ENCODE measurements around the gene NEK7. TPM values are rescaled to one million over a fixed set of nuclear protein-coding genes. Genes with fewer than 3 reads are reported as not detected.
"Not testable (repeated sequence)": the region's sequence is repeated elsewhere in the genome, so short reads cannot be mapped to it uniquely, and the experiment has no call there.

NEK7 gene
- total RNA-seq, 2 experiments from 2014 or later: 56.1 to 57.4 TPM

- Mint-ChIP-seq H3K9me3 (no peaks in the 10 kb centered on the region), H3K4me3 (no peak overlapping the region), H3K36me3 (peaks cover 7% of the 10 kb centered on the region), H3K27ac (no peak overlapping the region), H3K27me3 (no peaks in the 10 kb centered on the region), H3K4me1 (peaks cover 12% of the 10 kb centered on the region)
- DNase-seq: no peak
Measured at GRCh38 chr1:198280080-198280479, 123.3 kb downstream of the NEK7 start.

- Mint-ChIP-seq H3K4me3 (no peak overlapping the region), H3K4me1 (peaks cover 10% of the 10 kb centered on the region), H3K36me3 (peaks cover 13% of the 10 kb centered on the region), H3K27ac (no peak overlapping the region), H3K9me3 (no peaks in the 10 kb centered on the region), H3K27me3 (no peaks in the 10 kb centered on the region)
- no peak for DNase-seq
Measured at GRCh38 chr1:198281911-198282310, 125.1 kb downstream of the NEK7 start.

- peaks cover 10% of the 10 kb centered on the region for H3K4me1 Mint-ChIP-seq
- no peak overlapping the region for H3K27ac Mint-ChIP-seq
- DNase-seq: no peak
- no peaks in the 10 kb centered on the region for H3K27me3 Mint-ChIP-seq
- H3K4me3 Mint-ChIP-seq: no peak overlapping the region
- H3K36me3 Mint-ChIP-seq: peaks cover 13% of the 10 kb centered on the region
- no peaks in the 10 kb centered on the region for H3K9me3 Mint-ChIP-seq
Measured at GRCh38 chr1:198283222-198283621, 126.4 kb downstream of the NEK7 start.

GRCh38 chr1:198287916-198288315 lies 131.1 kb downstream of the NEK7 start:
- Mint-ChIP-seq H3K9me3 (no peaks in the 10 kb centered on the region), H3K4me3 (no peak overlapping the region), H3K27ac (no peak overlapping the region), H3K36me3 (peaks cover 10% of the 10 kb centered on the region), H3K27me3 (no peaks in the 10 kb centered on the region), H3K4me1 (peaks cover 24% of the 10 kb centered on the region)
- no peak for DNase-seq

GRCh38 chr1:198290089-198290683 lies 133.4 kb downstream of the NEK7 start:
- H3K9me3 Mint-ChIP-seq: no peaks in the 10 kb centered on the region
- H3K36me3 Mint-ChIP-seq: peaks cover 5% of the 10 kb centered on the region
- H3K4me1 Mint-ChIP-seq: peaks cover 20% of the 10 kb centered on the region
- no peak for DNase-seq
- no peak overlapping the region for H3K27ac Mint-ChIP-seq
- no peak overlapping the region for H3K4me3 Mint-ChIP-seq
- no peaks in the 10 kb centered on the region for H3K27me3 Mint-ChIP-seq

GRCh38 chr1:198291036-198291435 lies 134.2 kb downstream of the NEK7 start:
- Mint-ChIP-seq H3K27ac (no peak overlapping the region), H3K36me3 (no peaks in the 10 kb centered on the region), H3K27me3 (no peaks in the 10 kb centered on the region)

GRCh38 chr1:198291924-198292323 lies 135.1 kb downstream of the NEK7 start:
- no peaks in the 10 kb centered on the region for H3K36me3 Mint-ChIP-seq

More at GRCh38 chr1:198291036-198291435, 134.2 kb downstream of the NEK7 start:
- no peak for DNase-seq
- Mint-ChIP-seq H3K9me3 (no peaks in the 10 kb centered on the region), H3K4me3 (no peak overlapping the region), H3K4me1 (peaks cover 21% of the 10 kb centered on the region)

GRCh38 chr1:198295225-198295624 lies 138.4 kb downstream of the NEK7 start:
- H3K27me3 Mint-ChIP-seq: no peaks in the 10 kb centered on the region
- peaks cover 19% of the 10 kb centered on the region for H3K4me1 Mint-ChIP-seq
- no peak for DNase-seq
- H3K9me3 Mint-ChIP-seq: no peaks in the 10 kb centered on the region
- H3K27ac Mint-ChIP-seq: no peak overlapping the region
- no peak overlapping the region for H3K4me3 Mint-ChIP-seq
- peaks cover 13% of the 10 kb centered on the region for H3K36me3 Mint-ChIP-seq

More at GRCh38 chr1:198291924-198292323, 135.1 kb downstream of the NEK7 start:
- no peaks in the 10 kb centered on the region for H3K9me3 Mint-ChIP-seq
- no peak overlapping the region for H3K27ac Mint-ChIP-seq
- H3K4me1 Mint-ChIP-seq: peaks cover 26% of the 10 kb centered on the region
- no peak overlapping the region for H3K4me3 Mint-ChIP-seq
- no peaks in the 10 kb centered on the region for H3K27me3 Mint-ChIP-seq
- no peak for DNase-seq

GRCh38 chr1:198295971-198296370 lies 139.2 kb downstream of the NEK7 start:
- H3K27ac Mint-ChIP-seq: no peak overlapping the region
- H3K4me3 Mint-ChIP-seq: no peak overlapping the region
- H3K9me3 Mint-ChIP-seq: no peaks in the 10 kb centered on the region
- no peaks in the 10 kb centered on the region for H3K27me3 Mint-ChIP-seq
- peaks cover 19% of the 10 kb centered on the region for H3K36me3 Mint-ChIP-seq
- peaks cover 20% of the 10 kb centered on the region for H3K4me1 Mint-ChIP-seq
- DNase-seq: no peak

- H3K36me3 Mint-ChIP-seq: peaks cover 21% of the 10 kb centered on the region
- no peak overlapping the region for H3K27ac Mint-ChIP-seq
- H3K4me1 Mint-ChIP-seq: peaks cover 15% of the 10 kb centered on the region
- no peaks in the 10 kb centered on the region for H3K27me3 Mint-ChIP-seq
- no peak overlapping the region for H3K4me3 Mint-ChIP-seq
- H3K9me3 Mint-ChIP-seq: no peaks in the 10 kb centered on the region
- no peak for DNase-seq
Measured at GRCh38 chr1:198297281-198297680, 140.5 kb downstream of the NEK7 start.

- Mint-ChIP-seq H3K9me3 (no peaks in the 10 kb centered on the region), H3K4me3 (no peak overlapping the region), H3K27ac (no peak overlapping the region), H3K4me1 (peaks cover 15% of the 10 kb centered on the region), H3K27me3 (no peaks in the 10 kb centered on the region), H3K36me3 (peaks cover 21% of the 10 kb centered on the region)
- no peak for DNase-seq
Measured at GRCh38 chr1:198298640-198299039, 141.8 kb downstream of the NEK7 start.

GRCh38 chr1:198300451-198300850 lies 143.7 kb downstream of the NEK7 start:
- no peaks in the 10 kb centered on the region for H3K9me3 Mint-ChIP-seq
- H3K27me3 Mint-ChIP-seq: no peaks in the 10 kb centered on the region
- H3K36me3 Mint-ChIP-seq: peaks cover 21% of the 10 kb centered on the region
- DNase-seq: no peak
- peaks cover 12% of the 10 kb centered on the region for H3K4me1 Mint-ChIP-seq
- no peak overlapping the region for H3K27ac Mint-ChIP-seq
- no peak overlapping the region for H3K4me3 Mint-ChIP-seq

GRCh38 chr1:198304431-198304830 lies 147.6 kb downstream of the NEK7 start:
- H3K36me3 Mint-ChIP-seq: peaks cover 28% of the 10 kb centered on the region
- H3K27me3 Mint-ChIP-seq: no peaks in the 10 kb centered on the region
- H3K4me1 Mint-ChIP-seq: peaks cover 6% of the 10 kb centered on the region
- H3K4me3 Mint-ChIP-seq: no peak overlapping the region
- peaks cover 6% of the 10 kb centered on the region for H3K9me3 Mint-ChIP-seq
- no peak overlapping the region for H3K27ac Mint-ChIP-seq
- no peak for DNase-seq

GRCh38 chr1:198314817-198315216 lies 158.0 kb downstream of the NEK7 start:
- H3K9me3 Mint-ChIP-seq, H3K4me3 Mint-ChIP-seq: not testable (repeated sequence)
- H3K36me3 Mint-ChIP-seq: peaks cover 52% of the 10 kb centered on the region

GRCh38 chr1:198315331-198315730 lies 158.5 kb downstream of the NEK7 start:
- DNase-seq, H3K27ac Mint-ChIP-seq, H3K27me3 Mint-ChIP-seq, H3K9me3 Mint-ChIP-seq, H3K4me3 Mint-ChIP-seq: not testable (repeated sequence)
- Mint-ChIP-seq H3K36me3 (peaks cover 50% of the 10 kb centered on the region), H3K4me1 (peaks cover 15% of the 10 kb centered on the region)

More at GRCh38 chr1:198314817-198315216, 158.0 kb downstream of the NEK7 start:
- peaks cover 15% of the 10 kb centered on the region for H3K4me1 Mint-ChIP-seq
- not testable (repeated sequence) for H3K27ac Mint-ChIP-seq, DNase-seq, H3K27me3 Mint-ChIP-seq

- no peaks in the 10 kb centered on the region for H3K27me3 Mint-ChIP-seq
- H3K4me3 Mint-ChIP-seq: no peak overlapping the region
- DNase-seq: no peak
- peaks cover 46% of the 10 kb centered on the region for H3K36me3 Mint-ChIP-seq
- H3K27ac Mint-ChIP-seq: no peak overlapping the region
- H3K9me3 Mint-ChIP-seq: peaks cover 2% of the 10 kb centered on the region
- H3K4me1 Mint-ChIP-seq: peaks cover 15% of the 10 kb centered on the region
Measured at GRCh38 chr1:198316546-198317100, 159.8 kb downstream of the NEK7 start.
